Measurements from ENCODE around the gene OR14A2.
"Not testable (repeated sequence)": the region's sequence is repeated elsewhere in the genome, so short reads cannot be mapped to it uniquely, and the experiment has no call there.

Gene OR14A2

GRCh38 chr1:247713753-247714152, 34.2 kb downstream of the OR14A2 start:
- no peaks in the 10 kb centered on the region for H3K36me3 ChIP-seq (ENCODE audit: insufficient read depth, low read length)
- H2AFZ ChIP-seq (ENCODE audit: low read length): no peak overlapping the region
- no peak for TF ChIP-seq CTCF (conservative IDR thresholded peaks at IDR 0.05; ENCODE audit: low read length)
- no peak for TF ChIP-seq EZH2phosphoT487 (IDR thresholded peaks at IDR 0.05; ENCODE audit: borderline replicate concordance)
- no peaks in the 10 kb centered on the region for H3K9me2 ChIP-seq (replicated peaks; ENCODE audit: low read depth, low read length)
- no peak overlapping the region for H3K9ac ChIP-seq (ENCODE audit: low read depth, low read length, poor library complexity, severe bottlenecking)
- no peaks in the 10 kb centered on the region for H3K9me3 ChIP-seq (ENCODE audit: insufficient read depth, low read depth, low read length)
- no peaks in the 10 kb centered on the region for H4K20me1 ChIP-seq (ENCODE audit: insufficient read depth, low read length, poor library complexity, severe bottlenecking)
- no peaks in the 10 kb centered on the region for H3K27me3 ChIP-seq (ENCODE audit: insufficient read depth, low read length, poor library complexity, severe bottlenecking)
- no peaks in the 10 kb centered on the region for H3K79me2 ChIP-seq (ENCODE audit: insufficient read depth, low read length)
- no peak overlapping the region for H3K4me3 ChIP-seq (ENCODE audit: low read length, poor library complexity, severe bottlenecking)
- no peaks in the 10 kb centered on the region for H3K4me1 ChIP-seq (ENCODE audit: insufficient read depth, low read length, poor library complexity, severe bottlenecking)
- no peaks in the 10 kb centered on the region for H3F3A ChIP-seq (ENCODE audit: low read depth)
- no peak overlapping the region for H3K4me2 ChIP-seq (ENCODE audit: low read depth, low read length, poor library complexity, severe bottlenecking)

GRCh38 chr1:247710681-247711080, 37.3 kb downstream of the OR14A2 start:
- H3F3A ChIP-seq (ENCODE audit: low read depth); H3K4me3 ChIP-seq (ENCODE audit: low read length, poor library complexity, severe bottlenecking); H2AFZ ChIP-seq (ENCODE audit: low read length); H3K79me2 ChIP-seq (ENCODE audit: insufficient read depth, low read length); H3K4me1 ChIP-seq (ENCODE audit: insufficient read depth, low read length, poor library complexity, severe bottlenecking); H3K9ac ChIP-seq (ENCODE audit: low read depth, low read length, poor library complexity, severe bottlenecking); H3K4me2 ChIP-seq (ENCODE audit: low read depth, low read length, poor library complexity, severe bottlenecking); H3K27me3 ChIP-seq (ENCODE audit: insufficient read depth, low read length, poor library complexity, severe bottlenecking); H4K20me1 ChIP-seq (ENCODE audit: insufficient read depth, low read length, poor library complexity, severe bottlenecking); H3K9me2 ChIP-seq (replicated peaks; ENCODE audit: low read depth, low read length); H3K36me3 ChIP-seq (ENCODE audit: insufficient read depth, low read length); H3K9me3 ChIP-seq (ENCODE audit: insufficient read depth, low read depth, low read length): not testable (repeated sequence)

- H3K36me3 ChIP-seq (ENCODE audit: insufficient read depth, low read length): no peaks in the 10 kb centered on the region
- H3K79me2 ChIP-seq (ENCODE audit: insufficient read depth, low read length): no peaks in the 10 kb centered on the region
- no peak overlapping the region for H3K9ac ChIP-seq (ENCODE audit: low read depth, low read length, poor library complexity, severe bottlenecking)
- H3K4me3 ChIP-seq (ENCODE audit: low read length, poor library complexity, severe bottlenecking): peak overlapping the region; percentile 7
- no peaks in the 10 kb centered on the region for H3K9me3 ChIP-seq (ENCODE audit: insufficient read depth, low read depth, low read length)
- H3F3A ChIP-seq (ENCODE audit: low read depth): no peaks in the 10 kb centered on the region
- H2AFZ ChIP-seq (ENCODE audit: low read length): no peak overlapping the region
- peaks cover 50% of the 10 kb centered on the region for H3K27me3 ChIP-seq (ENCODE audit: insufficient read depth, low read length, poor library complexity, severe bottlenecking)
- H3K9me2 ChIP-seq (replicated peaks; ENCODE audit: low read depth, low read length): no peaks in the 10 kb centered on the region
- peak overlapping the region; percentile 27 for H3K4me2 ChIP-seq (ENCODE audit: low read depth, low read length, poor library complexity, severe bottlenecking)
- H3K4me1 ChIP-seq (ENCODE audit: insufficient read depth, low read length, poor library complexity, severe bottlenecking): peaks cover 13% of the 10 kb centered on the region
- TF ChIP-seq CTCF (conservative IDR thresholded peaks at IDR 0.05; ENCODE audit: low read length): no peak
- TF ChIP-seq EZH2phosphoT487 (IDR thresholded peaks at IDR 0.05; ENCODE audit: borderline replicate concordance): peak; percentile 57; the same call in 1 of the 2 replicates
- H4K20me1 ChIP-seq (ENCODE audit: insufficient read depth, low read length, poor library complexity, severe bottlenecking): no peaks in the 10 kb centered on the region
Observed at GRCh38 chr1:247701338-247701737, 46.6 kb downstream of the OR14A2 start.

GRCh38 chr1:247681288-247681897, 66.5 kb downstream of the OR14A2 start:
- Histone ChIP-seq H3K9ac (ENCODE audit: low read depth, low read length, poor library complexity, severe bottlenecking) (no peak overlapping the region), H4K20me1 (ENCODE audit: insufficient read depth, low read length, poor library complexity, severe bottlenecking) (no peaks in the 10 kb centered on the region), H2AFZ (ENCODE audit: low read length) (no peak overlapping the region), H3K4me3 (ENCODE audit: low read length, poor library complexity, severe bottlenecking) (no peak overlapping the region), H3K27me3 (ENCODE audit: insufficient read depth, low read length, poor library complexity, severe bottlenecking) (peaks cover 9% of the 10 kb centered on the region), H3K79me2 (ENCODE audit: insufficient read depth, low read length) (no peaks in the 10 kb centered on the region), H3K36me3 (ENCODE audit: insufficient read depth, low read length) (no peaks in the 10 kb centered on the region), H3K9me2 (replicated peaks; ENCODE audit: low read depth, low read length) (no peaks in the 10 kb centered on the region), H3F3A (ENCODE audit: low read depth) (no peaks in the 10 kb centered on the region), H3K4me2 (ENCODE audit: low read depth, low read length, poor library complexity, severe bottlenecking) (no peak overlapping the region), H3K9me3 (ENCODE audit: insufficient read depth, low read depth, low read length) (no peaks in the 10 kb centered on the region), H3K4me1 (ENCODE audit: insufficient read depth, low read length, poor library complexity, severe bottlenecking) (no peaks in the 10 kb centered on the region)
- TF ChIP-seq CTCF (conservative IDR thresholded peaks at IDR 0.05; ENCODE audit: low read length) (peak; percentile 98), EZH2phosphoT487 (IDR thresholded peaks at IDR 0.05; ENCODE audit: borderline replicate concordance) (no peak)
